K562 treated with DMSO at 1 percent for 24 hours (cell line): Measurements from ENCODE around the gene KMT2C. TPM values are rescaled to one million over a fixed set of nuclear protein-coding genes. Genes with fewer than 3 reads are reported as not detected.

Experiments
- total RNA-seq: library from RNA; unstranded; fragments of 300-600 nt; gene quantifications from 2 replicates; pipeline ENCODE4 v1.2.3, GENCODE V29; 2022; ENCODE audit warnings: low read depth; ENCODE audit not compliant: insufficient read depth

Gene KMT2C
- total RNA-seq, result 15.3 and 17.8 TPM in 2 replicates

GRCh38 chr7:152435384-152436110, at the start of gene KMT2C:
Gene KMT2C, minus strand, starts transcription at chr7:152436003. Its CDS starts 217 bp downstream, at chr7:152435786.

Other genes starting within 250 kb of the KMT2C start
- 10.0 and 13.8 TPM in 2 replicates for gene XRCC2, start 240.1 kb upstream of the KMT2C start, total RNA-seq